GM19324 (cell line): ENCODE measurements around the gene GLYATL3.
A peak's percentile ranks its signal among the peaks of the same experiment; 100 is the strongest.

Experiments
- ATAC-seq: cut with Tn5 transposase; IDR thresholded peaks from one replicate; pipeline ENCODE4 v1.9.1; 2021; ENCODE audit warnings: mild to moderate bottlenecking, moderate library complexity; ENCODE audit not compliant: unreplicated experiment, low FRiP score

GLYATL3 gene

GRCh38 chr6:49513153-49513989 lies 13.6 kb downstream of the GLYATL3 start:
- no peak for ATAC-seq

- no peak for ATAC-seq
These were observed 15.1 kb downstream of the GLYATL3 start for GRCh38 chr6:49514571-49515484.

GRCh38 chr6:49515485-49516146 lies 15.9 kb downstream of the GLYATL3 start:
- no peak for ATAC-seq

- no peak for ATAC-seq
These were observed 16.4 kb downstream of the GLYATL3 start for GRCh38 chr6:49516147-49516505.

GRCh38 chr6:49517919-49518318 lies 18.2 kb downstream of the GLYATL3 start:
- ATAC-seq = no peak

- ATAC-seq = peak; percentile 90
These were observed 19.9 kb downstream of the GLYATL3 start for GRCh38 chr6:49519660-49520059.

- ATAC-seq = no peak
These were observed 23.2 kb downstream of the GLYATL3 start for GRCh38 chr6:49522710-49523593.

GRCh38 chr6:49523901-49524300 lies 24.2 kb downstream of the GLYATL3 start:
- no peak for ATAC-seq

- ATAC-seq = no peak
These were observed 24.8 kb downstream of the GLYATL3 start for GRCh38 chr6:49524541-49524940.

- no peak for ATAC-seq
These were observed 26.9 kb downstream of the GLYATL3 start for GRCh38 chr6:49526598-49526997.

- no peak for ATAC-seq
These were observed 27.6 kb downstream of the GLYATL3 start for GRCh38 chr6:49527320-49527719.

- ATAC-seq = no peak
These were observed 28.8 kb downstream of the GLYATL3 start for GRCh38 chr6:49528571-49528970.

GRCh38 chr6:49530141-49530776 lies 30.5 kb downstream of the GLYATL3 start:
- no peak for ATAC-seq

GRCh38 chr6:49531774-49532569 lies 32.2 kb downstream of the GLYATL3 start:
- ATAC-seq = peak; percentile 84

- ATAC-seq = no peak
These were observed 36.1 kb downstream of the GLYATL3 start for GRCh38 chr6:49535795-49536194.

- no peak for ATAC-seq
These were observed 39.4 kb downstream of the GLYATL3 start for GRCh38 chr6:49539102-49539501.

GRCh38 chr6:49540614-49541013 lies 40.9 kb downstream of the GLYATL3 start:
- ATAC-seq = no peak

- ATAC-seq = no peak
These were observed 41.5 kb downstream of the GLYATL3 start for GRCh38 chr6:49541210-49541724.

- ATAC-seq = no peak
These were observed 42.2 kb downstream of the GLYATL3 start for GRCh38 chr6:49541936-49542335.
